GM21381 (cell line): ENCODE measurements around the gene ADGRD2.

Experiments
- ATAC-seq: cut with Tn5 transposase; IDR thresholded peaks from one replicate; pipeline ENCODE4 v1.9.1; 2021; ENCODE audit warnings: mild to moderate bottlenecking, moderate library complexity; ENCODE audit not compliant: unreplicated experiment

ADGRD2 gene

GRCh38 chr9:124477648-124478285, 27.5 kb downstream of the ADGRD2 start:
- ATAC-seq, result no peak

GRCh38 chr9:124478354-124478753, 28.1 kb downstream of the ADGRD2 start:
- no peak for ATAC-seq

- ATAC-seq, result no peak
Measured at GRCh38 chr9:124479371-124479770, 29.1 kb downstream of the ADGRD2 start.

GRCh38 chr9:124479947-124480620, 29.8 kb downstream of the ADGRD2 start:
- no peak for ATAC-seq

- ATAC-seq, result no peak
Measured at GRCh38 chr9:124480621-124480981, 30.4 kb downstream of the ADGRD2 start.

GRCh38 chr9:124481115-124481514, 30.9 kb downstream of the ADGRD2 start:
- no peak for ATAC-seq

GRCh38 chr9:124482431-124483031, 32.3 kb downstream of the ADGRD2 start:
- ATAC-seq, result no peak

GRCh38 chr9:124483481-124483880, 33.2 kb downstream of the ADGRD2 start:
- no peak for ATAC-seq

GRCh38 chr9:124485201-124485600, 35.0 kb downstream of the ADGRD2 start:
- no peak for ATAC-seq

GRCh38 chr9:124485936-124486335, 35.7 kb downstream of the ADGRD2 start:
- no peak for ATAC-seq

GRCh38 chr9:124486778-124487259, 36.6 kb downstream of the ADGRD2 start:
- no peak for ATAC-seq

GRCh38 chr9:124487260-124488182, 37.3 kb downstream of the ADGRD2 start:
- no peak for ATAC-seq

GRCh38 chr9:124488641-124489210, 38.5 kb downstream of the ADGRD2 start:
- ATAC-seq, result no peak

GRCh38 chr9:124489222-124489621, 39.0 kb downstream of the ADGRD2 start:
- ATAC-seq, result no peak

GRCh38 chr9:124490004-124490403, 39.8 kb downstream of the ADGRD2 start:
- ATAC-seq, result no peak

GRCh38 chr9:124491049-124491975, 41.1 kb downstream of the ADGRD2 start:
- ATAC-seq, result no peak

- no peak for ATAC-seq
Measured at GRCh38 chr9:124492818-124493217, 42.6 kb downstream of the ADGRD2 start.

- no peak for ATAC-seq
Measured at GRCh38 chr9:124493218-124493617, 43.0 kb downstream of the ADGRD2 start.

- ATAC-seq, result no peak
Measured at GRCh38 chr9:124493794-124494479, 43.7 kb downstream of the ADGRD2 start.
